ENCODE data around the gene RICTOR.
A peak's percentile ranks its signal among the peaks of the same experiment; 100 is the strongest.

RICTOR gene

GRCh38 chr5:38938973-38939372, 135.2 kb downstream of the RICTOR start:
- ATAC-seq (replicated peaks) (no peak), DNase-seq (no peak)
- Mint-ChIP-seq H3K27me3 (no peaks in the 10 kb centered on the region), H3K27ac (no peak overlapping the region), H3K4me1 (peaks cover 0 to 6% of the 10 kb centered on the region in 2 donors), H3K4me3 (no peak overlapping the region), H3K9me3 (no peaks in the 10 kb centered on the region), H3K36me3 (peaks cover 7 to 16% of the 10 kb centered on the region in 2 donors)

- Mint-ChIP-seq H3K27me3 (no peaks in the 10 kb centered on the region), H3K9me3 (no peaks in the 10 kb centered on the region), H3K27ac (no peak overlapping the region), H3K4me3 (no peak overlapping the region), H3K4me1 (peaks cover 0 to 6% of the 10 kb centered on the region in 2 donors), H3K36me3 (peaks cover 7 to 16% of the 10 kb centered on the region in 2 donors)
- no peak for ATAC-seq (replicated peaks)
- no peak for DNase-seq
These were observed 135.8 kb downstream of the RICTOR start for GRCh38 chr5:38938424-38938823.

- H3K36me3 Mint-ChIP-seq, result peaks cover 2 to 12% of the 10 kb centered on the region in 2 donors
- peaks cover 0 to 6% of the 10 kb centered on the region in 2 donors for H3K4me1 Mint-ChIP-seq
- no peaks in the 10 kb centered on the region for H3K9me3 Mint-ChIP-seq
- no peak overlapping the region for H3K27ac Mint-ChIP-seq
- ATAC-seq (replicated peaks) (no peak), DNase-seq (no peak)
- H3K27me3 Mint-ChIP-seq, result no peaks in the 10 kb centered on the region
- H3K4me3 Mint-ChIP-seq, result no peak overlapping the region
These were observed 137.9 kb downstream of the RICTOR start for GRCh38 chr5:38936269-38936668.

- Mint-ChIP-seq H3K9me3 (no peaks in the 10 kb centered on the region), H3K27me3 (no peaks in the 10 kb centered on the region), H3K4me1 (peaks cover 0 to 6% of the 10 kb centered on the region in 2 donors), H3K36me3 (peaks cover 2 to 12% of the 10 kb centered on the region in 2 donors), H3K4me3 (no peak overlapping the region), H3K27ac (no peak overlapping the region)
- DNase-seq (no peak), ATAC-seq (replicated peaks) (no peak)
These were observed 138.8 kb downstream of the RICTOR start for GRCh38 chr5:38935437-38935836.

GRCh38 chr5:38932854-38933408, 141.3 kb downstream of the RICTOR start:
- no peak overlapping the region for H3K27ac Mint-ChIP-seq
- no peaks in the 10 kb centered on the region for H3K9me3 Mint-ChIP-seq
- no peaks in the 10 kb centered on the region for H3K4me1 Mint-ChIP-seq
- peaks cover 4% of the 10 kb centered on the region in 2 donors for H3K27me3 Mint-ChIP-seq
- DNase-seq, result no peak
- H3K36me3 Mint-ChIP-seq, result peaks cover 2 to 9% of the 10 kb centered on the region in 2 donors
- H3K4me3 Mint-ChIP-seq, result no peak overlapping the region
- ATAC-seq (replicated peaks), result no peak

GRCh38 chr5:38931731-38932130, 142.5 kb downstream of the RICTOR start:
- DNase-seq (no peak), ATAC-seq (replicated peaks) (no peak)
- no peaks in the 10 kb centered on the region for H3K4me1 Mint-ChIP-seq
- no peak overlapping the region for H3K4me3 Mint-ChIP-seq
- H3K27ac Mint-ChIP-seq, result no peak overlapping the region
- H3K36me3 Mint-ChIP-seq, result peaks cover 0 to 3% of the 10 kb centered on the region in 2 donors
- peaks cover 6 to 8% of the 10 kb centered on the region in 2 donors for H3K27me3 Mint-ChIP-seq
- H3K9me3 Mint-ChIP-seq, result no peaks in the 10 kb centered on the region

GRCh38 chr5:38929838-38930237, 144.4 kb downstream of the RICTOR start:
- peaks cover 19 to 20% of the 10 kb centered on the region in 2 donors for H3K27me3 Mint-ChIP-seq
- H3K4me1 Mint-ChIP-seq, result no peaks in the 10 kb centered on the region
- ATAC-seq (replicated peaks) (no peak), DNase-seq (no peak)
- no peaks in the 10 kb centered on the region for H3K36me3 Mint-ChIP-seq
- H3K9me3 Mint-ChIP-seq, result no peaks in the 10 kb centered on the region
- no peak overlapping the region for H3K27ac Mint-ChIP-seq
- H3K4me3 Mint-ChIP-seq, result no peak overlapping the region

GRCh38 chr5:38927470-38927869, 146.7 kb downstream of the RICTOR start:
- no peaks in the 10 kb centered on the region for H3K9me3 Mint-ChIP-seq
- peaks cover 30 to 34% of the 10 kb centered on the region in 2 donors for H3K27me3 Mint-ChIP-seq
- no peak overlapping the region for H3K27ac Mint-ChIP-seq
- no peaks in the 10 kb centered on the region for H3K4me1 Mint-ChIP-seq
- no peaks in the 10 kb centered on the region for H3K36me3 Mint-ChIP-seq
- DNase-seq (no peak), ATAC-seq (replicated peaks) (no peak)
- no peak overlapping the region for H3K4me3 Mint-ChIP-seq

GRCh38 chr5:38926121-38926520, 148.1 kb downstream of the RICTOR start:
- Mint-ChIP-seq H3K27ac (no peak overlapping the region), H3K27me3 (peaks cover 35 to 40% of the 10 kb centered on the region in 2 donors), H3K9me3 (no peaks in the 10 kb centered on the region), H3K4me1 (no peaks in the 10 kb centered on the region), H3K36me3 (no peaks in the 10 kb centered on the region), H3K4me3 (no peak overlapping the region)
- DNase-seq (no peak), ATAC-seq (replicated peaks) (no peak)

- Mint-ChIP-seq H3K27me3 (peaks cover 35 to 40% of the 10 kb centered on the region in 2 donors), H3K4me3 (no peak overlapping the region), H3K36me3 (no peaks in the 10 kb centered on the region), H3K9me3 (no peaks in the 10 kb centered on the region), H3K4me1 (no peaks in the 10 kb centered on the region), H3K27ac (no peak overlapping the region)
- ATAC-seq (replicated peaks) (no peak), DNase-seq (no peak)
These were observed 148.9 kb downstream of the RICTOR start for GRCh38 chr5:38925154-38925925.

GRCh38 chr5:38923661-38924451, 150.3 kb downstream of the RICTOR start:
- no peaks in the 10 kb centered on the region for H3K36me3 Mint-ChIP-seq
- peaks cover 37 to 40% of the 10 kb centered on the region in 2 donors for H3K27me3 Mint-ChIP-seq
- no peak overlapping the region for H3K4me3 Mint-ChIP-seq
- H3K27ac Mint-ChIP-seq, result no peak overlapping the region
- no peaks in the 10 kb centered on the region for H3K9me3 Mint-ChIP-seq
- ATAC-seq (replicated peaks), result no peak
- H3K4me1 Mint-ChIP-seq, result no peaks in the 10 kb centered on the region
- no peak for DNase-seq

- Mint-ChIP-seq H3K27me3 (peaks cover 41 to 42% of the 10 kb centered on the region in 2 donors), H3K9me3 (no peaks in the 10 kb centered on the region), H3K4me3 (no peak overlapping the region), H3K36me3 (no peaks in the 10 kb centered on the region), H3K27ac (no peak overlapping the region), H3K4me1 (no peaks in the 10 kb centered on the region)
- peak; percentile 5 for DNase-seq
- peak; percentile 83 to 89 for ATAC-seq (replicated peaks)
These were observed 152.0 kb downstream of the RICTOR start for GRCh38 chr5:38922199-38922598.

GRCh38 chr5:38921174-38921573, 153.0 kb downstream of the RICTOR start:
- Mint-ChIP-seq H3K4me3 (no peak overlapping the region), H3K36me3 (no peaks in the 10 kb centered on the region), H3K4me1 (no peaks in the 10 kb centered on the region), H3K9me3 (no peaks in the 10 kb centered on the region), H3K27me3 (peaks cover 39 to 49% of the 10 kb centered on the region in 2 donors), H3K27ac (no peak overlapping the region)
- DNase-seq (no peak), ATAC-seq (replicated peaks) (no peak)

GRCh38 chr5:38916802-38917201, 157.4 kb downstream of the RICTOR start:
- Mint-ChIP-seq H3K4me1 (no peaks in the 10 kb centered on the region), H3K27me3 (peaks cover 22 to 29% of the 10 kb centered on the region in 2 donors), H3K36me3 (no peaks in the 10 kb centered on the region), H3K9me3 (peaks cover 2 to 3% of the 10 kb centered on the region in 2 donors), H3K4me3 (no peak overlapping the region), H3K27ac (no peak overlapping the region)
- DNase-seq (no peak), ATAC-seq (replicated peaks) (no peak)

Measured in stimulated activated naive B cell treated with anti-CD40 and anti-IgM and Interleukin-4, amounts not matched to agents 10 μg/mL and 1 μg/mL and 100 μg/mL, for 72 hours (primary cell).